IMR-90 (cell line): ENCODE results near the gene TXNL4A. TPM values are rescaled to one million over a fixed set of nuclear protein-coding genes. Genes with fewer than 3 reads are reported as not detected.

Experiments
- ATAC-seq: fragments of 200-7000 bp; cut with Tn5 transposase; 2 replicates; pipeline ENCODE4 v1.9.1; 2020; ENCODE audit warnings: low read depth, mild to moderate bottlenecking, moderate library complexity
- BruUV-seq: library from RNA; stranded (reverse); fragments of 400-500 nt; replicated peaks from 2 replicates; lab custom pipeline; 2021; lab: Mats Ljungman, UMichigan
- CTCF ChIA-PET: fragments of 300-600 bp; formaldehyde crosslinking; extraction: SDS; loops from one replicate; lab custom pipeline; 2021; ENCODE audit warnings: antibody characterized with exemption; lab: Yijun Ruan, JAX
- POLR2A ChIA-PET: fragments of 300-600 bp; sonication (Branson Sonifier 250); formaldehyde crosslinking; loops from one replicate; lab custom pipeline; 2022; ENCODE audit warnings: antibody characterized with exemption; ENCODE audit not compliant: unreplicated experiment; lab: Charles Lee
- DNase-seq: peaks from one replicate; pipeline ENCODE4 v3.0.0; 2013
- H2AFZ ChIP-seq: replicated peaks from 2 replicates; pipeline ENCODE3; 2013; ENCODE audit warnings: low read length, mild to moderate bottlenecking; ENCODE audit not compliant: poor library complexity
- H2AK5ac ChIP-seq: 2 replicates; pipeline ENCODE4 v1.6.1; 2013; ENCODE audit warnings: low read depth, low read length, inconsistent platforms
- H2AK9ac ChIP-seq: replicated peaks from 2 replicates; pipeline ENCODE3; 2013; ENCODE audit warnings: mild to moderate bottlenecking, low read depth, low read length, moderate library complexity; ENCODE audit not compliant: poor library complexity
- H2BK120ac ChIP-seq: 2 replicates; pipeline ENCODE4 v1.6.1; 2013; ENCODE audit warnings: low read depth, low read length, inconsistent platforms
- H2BK15ac ChIP-seq: 3 replicates; pipeline ENCODE4 v1.6.1; 2013; ENCODE audit warnings: low read depth, low read length, inconsistent platforms
- H2BK20ac ChIP-seq: 2 replicates; pipeline ENCODE4 v1.6.1; 2013; ENCODE audit warnings: low read depth, mild to moderate bottlenecking, inconsistent platforms, low read length, moderate library complexity
- H2BK5ac ChIP-seq: 2 replicates; pipeline ENCODE4 v1.6.1; 2013; ENCODE audit warnings: mild to moderate bottlenecking, low read depth, low read length, inconsistent platforms; ENCODE audit not compliant: poor library complexity, severe bottlenecking
- H3K14ac ChIP-seq: replicated peaks from 2 replicates; pipeline ENCODE4 v1.6.1; 2013; ENCODE audit warnings: low read depth, low read length, inconsistent platforms
- H3K18ac ChIP-seq: 2 replicates; pipeline ENCODE4 v1.6.1; 2013; ENCODE audit warnings: low read depth, low read length, control low read depth
- H3K23ac ChIP-seq: 2 replicates; pipeline ENCODE4 v1.6.1; 2013; ENCODE audit warnings: low read depth, low read length, inconsistent platforms
- H3K27ac ChIP-seq: 2 replicates; pipeline ENCODE4 v1.5.1; 2013; ENCODE audit warnings: mild to moderate bottlenecking, control low read depth, low read length; ENCODE audit not compliant: insufficient read depth
- H3K27me3 ChIP-seq: 2 replicates; pipeline ENCODE4 v1.6.1; 2013; ENCODE audit warnings: low read length; ENCODE audit not compliant: control insufficient read depth, insufficient read depth
- H3K36me3 ChIP-seq: 2 replicates; pipeline ENCODE4 v1.6.1; 2013; ENCODE audit warnings: low read length, mixed read lengths; ENCODE audit not compliant: control insufficient read depth, insufficient read depth
- H3K4ac ChIP-seq: 2 replicates; pipeline ENCODE4 v1.6.1; 2013; ENCODE audit warnings: low read depth, low read length, inconsistent platforms
- H3K4me1 ChIP-seq: 2 replicates; pipeline ENCODE4 v1.6.1; 2013; ENCODE audit warnings: low read length, mixed read lengths; ENCODE audit not compliant: control insufficient read depth, insufficient read depth
- H3K4me2 ChIP-seq: 2 replicates; pipeline ENCODE4 v1.6.1; 2013; ENCODE audit warnings: low read depth, mild to moderate bottlenecking, control low read depth, low read length, moderate library complexity
- H3K4me3 ChIP-seq: 2 replicates; pipeline ENCODE4 v1.5.1; 2013; ENCODE audit warnings: low read depth, mild to moderate bottlenecking, control low read depth, low read length, moderate library complexity; ENCODE audit not compliant: insufficient read depth
- H3K56ac ChIP-seq: 2 replicates; pipeline ENCODE4 v1.6.1; 2013; ENCODE audit warnings: low read length, inconsistent platforms; ENCODE audit not compliant: insufficient read depth; ENCODE audit errors: extremely low read depth
- H3K79me1 ChIP-seq, 2 experiments: 2 replicates each; pipeline ENCODE4 v1.6.1; 2013; ENCODE audit warnings: low read length in 2 of 2, inconsistent platforms in 1 of 2, low read depth in 1 of 2
- H3K9ac ChIP-seq: 2 replicates; pipeline ENCODE4 v1.6.1; 2013; ENCODE audit warnings: low read depth, low read length, control low read depth
- H3K9me1 ChIP-seq: 2 replicates; pipeline ENCODE4 v1.6.1; 2013; ENCODE audit warnings: low read length, inconsistent platforms; ENCODE audit not compliant: insufficient read depth
- H3K9me3 ChIP-seq: 2 replicates; pipeline ENCODE4 v1.6.1; 2013; ENCODE audit warnings: low read length; ENCODE audit not compliant: control insufficient read depth, insufficient read depth
- H4K20me1 ChIP-seq: 2 replicates; pipeline ENCODE4 v1.6.1; 2013; ENCODE audit warnings: low read length, inconsistent platforms; ENCODE audit not compliant: insufficient read depth
- H4K5ac ChIP-seq: 2 replicates; pipeline ENCODE4 v1.6.1; 2013; ENCODE audit warnings: mild to moderate bottlenecking, low read depth, low read length, control low read depth
- H4K8ac ChIP-seq, 2 experiments: 2 replicates each; pipeline ENCODE4 v1.6.1; 2013; ENCODE audit warnings: low read depth in 2 of 2, low read length in 2 of 2, control low read depth in 1 of 2, inconsistent platforms in 1 of 2
- H4K91ac ChIP-seq: 2 replicates; pipeline ENCODE4 v1.6.1; 2013; ENCODE audit warnings: low read depth, low read length, inconsistent platforms; ENCODE audit not compliant: insufficient read depth
- BHLHE40 ChIP-seq: fragments of 150-350 bp; IDR thresholded peaks from 2 replicates; pipeline ENCODE4 v1.6.1; 2016; ENCODE audit warnings: mild to moderate bottlenecking, low read depth, low read length
- FOS ChIP-seq: fragments of 150-350 bp; IDR thresholded peaks from 2 replicates; pipeline ENCODE4 v1.6.1; 2016; ENCODE audit warnings: low read depth, low read length
- MAFK ChIP-seq: IDR thresholded peaks from 2 replicates; pipeline ENCODE4 v1.6.1; 2012; ENCODE audit warnings: low read depth, low read length, improper control_type of control experiment
- POLR2A ChIP-seq: IDR thresholded peaks from 2 replicates; pipeline ENCODE4 v1.6.1; 2012; ENCODE audit warnings: mild to moderate bottlenecking, low read depth, low read length
- RCOR1 ChIP-seq: IDR thresholded peaks from 2 replicates; pipeline ENCODE4 v1.6.1; 2012; ENCODE audit warnings: mild to moderate bottlenecking, low read length, improper control_type of control experiment; ENCODE audit not compliant: insufficient replicate concordance
- SMC3 ChIP-seq: fragments of 150-350 bp; IDR thresholded peaks from 2 replicates; pipeline ENCODE4 v1.6.1; 2016; ENCODE audit warnings: low read depth, mild to moderate bottlenecking, antibody characterized with exemption, low read length, moderate library complexity
- USF2 ChIP-seq: fragments of 150-350 bp; IDR thresholded peaks from 2 replicates; pipeline ENCODE4 v1.6.1; 2017; ENCODE audit warnings: mild to moderate bottlenecking, antibody characterized with exemption, low read length, low read depth
- WGBS, 2 experiments: methylation state at CpG; one replicate each; pipeline versions ENCODE4 v1.1.5 to v1.1.7; 2013; ENCODE audit warnings: missing lambda C conversion rate in 2 of 2; ENCODE audit not compliant: insufficient read length in 1 of 2; ENCODE audit errors: extremely low coverage in 2 of 2; 5-methylcytosine and 5-hydroxymethylcytosine counted together
- dilution Hi-C: fragments of 300-500 bp; cut with HindIII; formaldehyde crosslinking; loops from one replicate; pipeline ENCODE4 v1.14.3; 2018; ENCODE audit warnings: low sequenced_read_pairs; ENCODE audit not compliant: unreplicated experiment
- in situ Hi-C: fragments of 300-500 bp; cut with MboI; formaldehyde crosslinking; loops from 3 replicates; pipeline ENCODE4 v1.14.3; 2019; ENCODE audit warnings: low sequenced_read_pairs, inconsistent platforms, mixed read lengths
- intact Hi-C: fragments of 100-400 bp; cut with micrococcal nuclease; formaldehyde crosslinking; loops from 2 replicates; pipeline ENCODE4 v1.10.0; 2022
- polyA plus RNA-seq, 3 experiments: library from polyadenylated mRNA; depleted of rRNA; stranded (reverse); fragments of >200 nt; gene quantifications; 2 replicates each; pipeline ENCODE4 v1.2.3, GENCODE V29; 2012; ENCODE audit warnings: low replicate concordance in 1 of 3
- total RNA-seq: library from RNA; depleted of rRNA; stranded (reverse); fragments of >200 nt; gene quantifications from 2 replicates; pipeline ENCODE4 v1.2.3, GENCODE V29; 2012

The TXNL4A gene
- total and polyA plus RNA-seq, 2 of the 4 experiments (the other 2 are of a cell fraction) = 38.7 to 103 TPM

- in situ Hi-C loops = no loop called here
- TF ChIP-seq SMC3 (no peak), MAFK (no peak), BHLHE40 (no peak), POLR2A (no peak), USF2 (no peak), RCOR1 (no peak), FOS (no peak)
- no peak overlapping the region for H2AK5ac ChIP-seq
These were observed 58.2 kb downstream of the TXNL4A start for GRCh38 chr18:79930020-79930642.

More at GRCh38 chr18:79930020-79930642, 58.2 kb downstream of the TXNL4A start:
- H3K27me3 ChIP-seq = no peaks in the 10 kb centered on the region
- H2BK120ac ChIP-seq = no peak overlapping the region
- dilution Hi-C loops (no loop called here), intact Hi-C loops (no loop called here)
- no peaks in the 10 kb centered on the region for H3K4me1 ChIP-seq
- no peak overlapping the region for H2BK15ac ChIP-seq
- no peak overlapping the region for H2BK20ac ChIP-seq
- peaks cover 28% of the 10 kb centered on the region for H3K36me3 ChIP-seq
- no peak overlapping the region for H3K4me2 ChIP-seq
- peaks cover 22% of the 10 kb centered on the region for H3K9me3 ChIP-seq
- H3K23ac ChIP-seq = no peak overlapping the region
- POLR2A ChIA-PET = no interaction called here
- no CpG with 5 or more reads among the region's 2 CpGs for WGBS, 2 experiments
- ATAC-seq = no peak
- H4K8ac ChIP-seq = no peak overlapping the region
- H3K4me3 ChIP-seq = no peak overlapping the region
- no peak overlapping the region for H4K5ac ChIP-seq
- H2AFZ ChIP-seq = no peak overlapping the region
- peaks cover 14% of the 10 kb centered on the region for H4K20me1 ChIP-seq
- no peak overlapping the region for H3K14ac ChIP-seq
- no peak overlapping the region for H2BK5ac ChIP-seq
- CTCF ChIA-PET = no interaction called here
- no peak overlapping the region for H3K4ac ChIP-seq
- H3K9ac ChIP-seq = no peak overlapping the region
- H3K56ac ChIP-seq = no peak overlapping the region
- no peak overlapping the region for H4K91ac ChIP-seq
- H2AK9ac ChIP-seq = no peak overlapping the region
- peaks cover 21 to 49% of the 10 kb centered on the region in 2 experiments for H3K79me1 ChIP-seq
- BruUV-seq = no TSS peak
- H3K27ac ChIP-seq = no peak overlapping the region
- no peak overlapping the region for H3K18ac ChIP-seq
- DNase-seq = peak; percentile 13
- peaks cover 2% of the 10 kb centered on the region for H3K9me1 ChIP-seq
